WTC11 (cell line): ENCODE data around the gene SORCS2.

Experiments
- ATF3 ChIP-seq: sonication (generic); formaldehyde crosslinking; conservative IDR thresholded peaks from 2 replicates; pipeline ENCODE4 v1.8.1; 2022; ENCODE audit warnings: mild to moderate bottlenecking, missing genetic modification reagents
- ATF6 ChIP-seq: sonication (generic); formaldehyde crosslinking; IDR thresholded peaks from 2 replicates; pipeline ENCODE4 v1.8.1; 2023; ENCODE audit warnings: mild to moderate bottlenecking, missing genetic modification reagents
- ELF4 ChIP-seq: sonication (generic); formaldehyde crosslinking; IDR thresholded peaks from 2 replicates; pipeline ENCODE4 v1.8.1; 2022; ENCODE audit warnings: low read depth, mild to moderate bottlenecking, moderate library complexity, missing genetic modification reagents
- ESRRA ChIP-seq: sonication (generic); formaldehyde crosslinking; IDR thresholded peaks from 2 replicates; pipeline ENCODE4 v1.8.1; 2022; ENCODE audit warnings: mild to moderate bottlenecking, missing genetic modification reagents, borderline replicate concordance
- IRF2 ChIP-seq: sonication (generic); formaldehyde crosslinking; IDR thresholded peaks from 2 replicates; pipeline ENCODE4 v1.8.0; 2022; ENCODE audit warnings: low read depth, missing genetic modification reagents, borderline replicate concordance
- MAX ChIP-seq: sonication (generic); formaldehyde crosslinking; IDR thresholded peaks from 2 replicates; pipeline ENCODE4 v1.8.0; 2022; ENCODE audit warnings: mild to moderate bottlenecking, missing genetic modification reagents
- NFYB ChIP-seq: sonication (generic); formaldehyde crosslinking; conservative IDR thresholded peaks from 2 replicates; pipeline ENCODE4 v1.8.0; 2022; ENCODE audit warnings: low read depth, missing genetic modification reagents
- PRDM15 ChIP-seq: sonication (generic); formaldehyde crosslinking; IDR thresholded peaks from 2 replicates; pipeline ENCODE4 v1.8.0; 2022; ENCODE audit warnings: missing genetic modification reagents
- USF2 ChIP-seq: sonication (generic); formaldehyde crosslinking; IDR thresholded peaks from 2 replicates; pipeline ENCODE4 v1.8.1; 2023; ENCODE audit warnings: mild to moderate bottlenecking, missing genetic modification reagents, moderate library complexity
- ZNF232 ChIP-seq: sonication (generic); formaldehyde crosslinking; IDR thresholded peaks from 2 replicates; pipeline ENCODE4 v1.8.0; 2022; ENCODE audit warnings: mild to moderate bottlenecking, missing genetic modification reagents
- ZNF423 ChIP-seq: fragments of 250-450 bp; sonication (Bioruptor Pico); IDR thresholded peaks from 2 replicates; pipeline ENCODE4 v2.1.2; 2022; ENCODE audit warnings: mild to moderate bottlenecking, moderate library complexity
- TF ChIP-seq, protein P1 (sequence below): fragments of 200-600 bp; IDR thresholded peaks from 2 replicates; pipeline ENCODE4 v1.8.0; 2022; ENCODE audit warnings: antibody characterized with exemption

DNA sequence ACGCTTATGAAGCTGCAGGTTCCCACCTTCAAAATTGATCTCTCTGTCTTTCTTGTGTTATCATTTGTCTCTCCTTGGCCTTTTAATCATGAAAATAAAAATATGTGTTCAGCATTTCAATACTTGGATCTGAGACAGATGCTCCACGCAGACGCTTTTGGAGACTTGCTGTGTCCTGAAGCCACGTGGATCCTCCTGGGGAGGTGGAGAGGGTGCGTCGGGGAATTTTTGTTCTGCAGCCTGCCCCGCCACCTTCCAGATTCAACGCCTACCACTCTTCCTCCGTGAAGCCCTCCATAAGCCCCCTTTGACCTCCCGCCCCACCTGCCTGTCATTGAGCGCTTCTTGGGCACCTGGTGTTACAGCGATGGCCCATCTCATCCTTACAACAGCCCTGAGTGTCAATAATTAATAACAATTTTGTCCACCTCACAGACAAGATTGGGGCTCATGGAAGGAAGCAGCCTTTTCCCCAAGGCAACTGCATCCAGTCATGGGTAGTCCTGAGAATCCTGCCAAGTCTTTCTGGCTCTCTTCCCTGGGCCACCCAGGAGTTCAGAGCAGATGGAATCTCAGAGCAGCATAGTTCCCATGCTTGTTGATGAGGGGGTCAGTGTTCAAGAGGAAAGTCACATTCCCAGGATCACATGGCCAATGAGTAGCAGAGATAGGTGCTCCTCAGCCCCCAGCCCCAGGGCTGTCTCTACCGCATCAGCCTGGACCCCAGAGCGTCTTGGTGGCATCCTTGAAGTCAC, 415.0 kb downstream of the SORCS2 start:
- TF ChIP-seq, protein P1, sequence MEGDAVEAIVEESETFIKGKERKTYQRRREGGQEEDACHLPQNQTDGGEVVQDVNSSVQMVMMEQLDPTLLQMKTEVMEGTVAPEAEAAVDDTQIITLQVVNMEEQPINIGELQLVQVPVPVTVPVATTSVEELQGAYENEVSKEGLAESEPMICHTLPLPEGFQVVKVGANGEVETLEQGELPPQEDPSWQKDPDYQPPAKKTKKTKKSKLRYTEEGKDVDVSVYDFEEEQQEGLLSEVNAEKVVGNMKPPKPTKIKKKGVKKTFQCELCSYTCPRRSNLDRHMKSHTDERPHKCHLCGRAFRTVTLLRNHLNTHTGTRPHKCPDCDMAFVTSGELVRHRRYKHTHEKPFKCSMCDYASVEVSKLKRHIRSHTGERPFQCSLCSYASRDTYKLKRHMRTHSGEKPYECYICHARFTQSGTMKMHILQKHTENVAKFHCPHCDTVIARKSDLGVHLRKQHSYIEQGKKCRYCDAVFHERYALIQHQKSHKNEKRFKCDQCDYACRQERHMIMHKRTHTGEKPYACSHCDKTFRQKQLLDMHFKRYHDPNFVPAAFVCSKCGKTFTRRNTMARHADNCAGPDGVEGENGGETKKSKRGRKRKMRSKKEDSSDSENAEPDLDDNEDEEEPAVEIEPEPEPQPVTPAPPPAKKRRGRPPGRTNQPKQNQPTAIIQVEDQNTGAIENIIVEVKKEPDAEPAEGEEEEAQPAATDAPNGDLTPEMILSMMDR, result no peak
- no peak for TF ChIP-seq ZNF423
- no peak for TF ChIP-seq MAX
- TF ChIP-seq ESRRA (CRISPR knock-in tag), result no peak
- TF ChIP-seq PRDM15, result no peak
- TF ChIP-seq ATF3 (CRISPR knock-in tag), result no peak
- TF ChIP-seq ELF4 (CRISPR knock-in tag), result no peak
- no peak for TF ChIP-seq NFYB (CRISPR knock-in tag)
- no peak for TF ChIP-seq USF2 (CRISPR knock-in tag)
- TF ChIP-seq ZNF232 (CRISPR knock-in tag), result no peak
- TF ChIP-seq ATF6 (CRISPR knock-in tag), result no peak
- TF ChIP-seq IRF2, result no peak
